Ishikawa (cell line): ENCODE measurements around the gene CD47.

Experiments used
- CEBPB ChIP-seq: IDR thresholded peaks from 2 replicates; pipeline ENCODE4 v1.6.1; 2012
- EP300 ChIP-seq: IDR thresholded peaks from 2 replicates; pipeline ENCODE4 v1.6.1; 2012; ENCODE audit warnings: borderline replicate concordance
- RAD21 ChIP-seq: IDR thresholded peaks from 2 replicates; pipeline ENCODE4 v1.6.1; 2012; ENCODE audit warnings: low read depth

DNA sequence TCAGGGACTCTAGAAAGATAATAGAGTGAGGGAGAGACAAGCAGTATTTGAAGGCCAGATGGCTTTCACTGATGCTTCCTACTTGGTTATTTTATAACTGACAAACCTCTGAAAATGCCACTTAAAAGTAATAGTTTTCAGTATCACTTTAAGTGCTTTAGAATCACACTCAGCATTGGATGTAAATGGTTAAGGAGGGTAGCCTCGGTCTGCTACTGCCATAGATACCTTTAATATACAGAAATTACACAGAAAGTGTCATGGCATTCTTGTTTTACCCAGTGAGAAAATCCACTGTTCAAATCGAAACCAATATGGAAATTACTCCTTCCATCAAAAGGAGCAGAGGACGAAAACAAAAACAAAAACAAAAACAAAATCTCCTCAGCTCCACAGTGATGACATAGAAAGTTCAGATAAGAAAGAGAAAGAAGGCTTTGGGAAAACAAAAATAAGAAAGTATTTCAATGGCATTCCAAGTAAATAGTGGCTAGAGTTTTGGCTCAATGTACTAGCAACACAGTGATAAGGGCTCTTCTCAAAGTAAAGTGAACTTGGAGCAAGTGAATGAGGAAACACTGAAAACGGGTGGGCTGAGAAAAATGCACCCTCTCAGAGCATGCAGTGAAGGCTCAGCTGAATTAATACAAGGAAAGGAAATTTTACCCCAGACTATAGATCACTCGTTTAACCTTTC is 43.2 kb upstream of the CD47 start:
- TF ChIP-seq EP300 (no peak), CEBPB (no peak), RAD21 (no peak)
